ENCODE data around the gene PLA1A. TPM values are rescaled to one million over a fixed set of nuclear protein-coding genes. Genes with fewer than 3 reads are reported as not detected.

Gene PLA1A
- total and polyA plus RNA-seq, 10 of the 15 experiments (the other 5 are each of a cell fraction or from before 2014, with no cell fraction given) = 2.9 to 106 (median 4.8) TPM

DNA sequence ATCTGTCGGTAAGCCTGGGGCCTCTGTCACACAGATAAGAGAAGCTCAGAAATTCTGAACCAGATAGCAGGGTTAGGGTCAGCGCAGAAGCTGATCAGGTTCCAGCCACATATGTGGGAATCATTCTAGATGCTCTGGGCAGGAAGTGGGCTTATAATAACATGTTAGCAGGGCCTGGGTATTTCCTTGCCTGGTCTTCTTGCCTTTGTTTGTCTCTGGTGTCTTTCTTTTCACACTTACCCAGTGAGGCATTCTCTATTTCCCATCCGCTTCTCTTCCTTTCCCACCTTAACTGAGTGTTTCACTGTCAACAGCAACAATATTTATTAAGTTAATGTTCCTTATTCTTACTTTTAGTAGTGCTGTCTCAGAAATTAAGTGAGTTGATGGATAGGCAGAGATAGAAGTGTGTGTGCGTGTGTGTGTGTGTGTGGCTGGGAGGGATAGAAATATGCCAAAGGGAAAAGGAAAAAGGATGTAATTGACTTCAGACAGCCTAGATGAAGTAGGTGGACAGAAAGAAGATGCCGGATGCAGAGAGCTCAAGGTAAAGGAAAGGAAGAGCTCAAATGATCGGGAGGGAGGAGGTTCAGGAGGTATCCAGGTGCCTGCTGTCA, 2.0 kb downstream of the PLA1A start:
- peak overlapping the region; percentile 80 for H3K9ac ChIP-seq (ENCODE audit: control insufficient read depth, insufficient read depth, low read length)
- WGBS (ENCODE audit: insufficient coverage, insufficient replicate concordance, low lambda C conversion rate, missing lambda C conversion rate) = 21% methylated on average over 6 of the region's 6 CpGs
- ChIA-PET SMC1A (ENCODE audit: uncharacterized antibody, unreplicated experiment) (interaction anchor here (0.6 to 7.6 kb wide), 33 partner anchors 11 to 365 kb away, joined by 3 to 329 read pairs (median 7); partner anchors contain the start of genes ADPRH, CD80, COX17 and TIMMDC1), RAD21 (ENCODE audit: unreplicated experiment) (interaction anchor here (1.0 to 7.2 kb wide), 30 partner anchors 13 to 818 kb away, joined by 3 to 239 read pairs (median 12); partner anchors contain the start of genes ADPRH, ARHGAP31, CD80 and COX17), POLR2A (interaction anchor here (0.8 to 10.4 kb wide), 25 partner anchors 11 to 305 kb away, joined by 3 to 133 read pairs (median 8); partner anchors contain the start of genes ADPRH, CD80, COX17 and TIMMDC1), CTCF (interaction anchor here (0.6 to 9.5 kb wide), 35 partner anchors 9 to 359 kb away, joined by 3 to 296 read pairs (median 10); partner anchors contain the start of genes ADPRH, B4GALT4, CD80 and COX17)
- peak overlapping the region; percentile 80 for H3K4me2 ChIP-seq (ENCODE audit: control insufficient read depth, insufficient read depth)
- intact Hi-C loops (cut with micrococcal nuclease; ENCODE audit: unreplicated experiment) = loop anchor here (1.0 kb wide), 3 partner anchors 39 to 98 kb away; partner anchors contain the start of gene COX17
- BruUV-seq (replicated peaks) = no TSS peak
- H3K4me1 ChIP-seq (ENCODE audit: control insufficient read depth, insufficient read depth, low read length) = peaks cover 64% of the 10 kb centered on the region
- H2AFZ ChIP-seq (ENCODE audit: control insufficient read depth, low read depth, low read length) = peak overlapping the region; percentile 68; the same call in 1 of the 2 replicates
- H4K20me1 ChIP-seq (ENCODE audit: control insufficient read depth, insufficient read depth) = no peaks in the 10 kb centered on the region
- no peaks in the 10 kb centered on the region for H3K27me3 ChIP-seq (replicated peaks in 1 of 2; ENCODE audit: control insufficient read depth in 2 of 2, insufficient read depth in 2 of 2, low read length in 1 of 2)
- no peaks in the 10 kb centered on the region for H3K9me3 ChIP-seq (replicated peaks; ENCODE audit: control insufficient read depth, insufficient read depth, low read length)
- peak; percentile 11 for ATAC-seq
- in situ Hi-C loops (cut with MboI) = loop anchor here (5.0 kb wide), 1 partner anchor 78 kb away; the partner anchor contains the start of gene COX17
- peaks cover 26% of the 10 kb centered on the region for H3K79me2 ChIP-seq (ENCODE audit: control insufficient read depth, insufficient read depth, low read length)
- H3K36me3 ChIP-seq (ENCODE audit: control insufficient read depth in 2 of 2, insufficient read depth in 2 of 2, low read length in 1 of 2) = no peaks in the 10 kb centered on the region
- DNase-seq (ENCODE audit: low read depth, low spot score) = no peak
- no peak for FAIRE-seq
- H3K4me3 ChIP-seq = peak overlapping the region; percentile 43
- H3K27ac ChIP-seq (ENCODE audit: control insufficient read depth, insufficient read depth) = peak overlapping the region; percentile 87
- no peak for TF ChIP-seq HDAC6 (IDR thresholded peaks at IDR 0.05; ENCODE audit: unreplicated experiment)
- TF ChIP-seq ESRRA (IDR thresholded peaks at IDR 0.05; ENCODE audit: low read length) = no peak
- peak; percentile 82; the same call in 1 of the 2 replicates for TF ChIP-seq CHD1 (IDR thresholded peaks at IDR 0.05; ENCODE audit: low read depth, low read length)
- peak; percentile 27; the same call in 1 of the 2 replicates for TF ChIP-seq BMI1 (IDR thresholded peaks at IDR 0.05; ENCODE audit: borderline replicate concordance)
- peak; percentile 58; the same call in 1 of the 2 replicates for TF ChIP-seq FOXM1 (IDR thresholded peaks at IDR 0.05; ENCODE audit: low read depth, low read length)
- no peak for TF ChIP-seq SIN3A (IDR thresholded peaks at IDR 0.05; ENCODE audit: low read depth, low read length)
- TF ChIP-seq LARP7 (IDR thresholded peaks at IDR 0.05) = no peak
- TF ChIP-seq ZBED1 (IDR thresholded peaks at IDR 0.05; ENCODE audit: borderline replicate concordance) = no peak; the same call in 1 of the 2 replicates
- no peak for TF ChIP-seq BCL11A (IDR thresholded peaks at IDR 0.05; ENCODE audit: low read depth, low read length)
- TF ChIP-seq TBL1XR1 (IDR thresholded peaks at IDR 0.05; ENCODE audit: low read depth, low read length) = 0 out of 2 replicates have a peak, but pooled peaks have one; percentile 17
- 0 out of 2 replicates have a peak, but pooled peaks have one; percentile 28 for TF ChIP-seq PKNOX1 (IDR thresholded peaks at IDR 0.05)
- TF ChIP-seq EGR1 (IDR thresholded peaks at IDR 0.05; ENCODE audit: borderline replicate concordance in 1 of 2, low read depth in 2 of 2, low read length in 2 of 2) = no peak
- TF ChIP-seq, protein P1, sequence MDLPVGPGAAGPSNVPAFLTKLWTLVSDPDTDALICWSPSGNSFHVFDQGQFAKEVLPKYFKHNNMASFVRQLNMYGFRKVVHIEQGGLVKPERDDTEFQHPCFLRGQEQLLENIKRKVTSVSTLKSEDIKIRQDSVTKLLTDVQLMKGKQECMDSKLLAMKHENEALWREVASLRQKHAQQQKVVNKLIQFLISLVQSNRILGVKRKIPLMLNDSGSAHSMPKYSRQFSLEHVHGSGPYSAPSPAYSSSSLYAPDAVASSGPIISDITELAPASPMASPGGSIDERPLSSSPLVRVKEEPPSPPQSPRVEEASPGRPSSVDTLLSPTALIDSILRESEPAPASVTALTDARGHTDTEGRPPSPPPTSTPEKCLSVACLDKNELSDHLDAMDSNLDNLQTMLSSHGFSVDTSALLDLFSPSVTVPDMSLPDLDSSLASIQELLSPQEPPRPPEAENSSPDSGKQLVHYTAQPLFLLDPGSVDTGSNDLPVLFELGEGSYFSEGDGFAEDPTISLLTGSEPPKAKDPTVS (IDR thresholded peaks at IDR 0.05; ENCODE audit: low read depth, low read length) = no peak
- TF ChIP-seq SMC3 (IDR thresholded peaks at IDR 0.05; ENCODE audit: borderline replicate concordance, low read length) = no peak
- TF ChIP-seq HCFC1 (IDR thresholded peaks at IDR 0.05; ENCODE audit: low read length) = no peak
- TF ChIP-seq PML (IDR thresholded peaks at IDR 0.05; ENCODE audit: low read length) = no peak
- 0 out of 2 replicates have a peak, but pooled peaks have one; percentile 42 for TF ChIP-seq WRNIP1 (IDR thresholded peaks at IDR 0.05; ENCODE audit: borderline replicate concordance, low read depth, low read length)
- peak; percentile 43; the same call in 1 of the 2 replicates for TF ChIP-seq NBN (IDR thresholded peaks at IDR 0.05)
- TF ChIP-seq USF1 (IDR thresholded peaks at IDR 0.05; ENCODE audit: borderline replicate concordance, extremely low read length, insufficient read depth, low read depth, low read length) = no peak
- no peak for TF ChIP-seq BRCA1 (IDR thresholded peaks at IDR 0.05; ENCODE audit: low read depth, low read length)

Measured in GM12878 (cell line).